HepG2 (cell line): ENCODE data around the gene PATL1. TPM values are rescaled to one million over a fixed set of nuclear protein-coding genes. Genes with fewer than 3 reads are reported as not detected.

Source experiments
- CSRNP1 ChIP-seq: sonication (generic); formaldehyde crosslinking; IDR thresholded peaks from 2 replicates; pipeline ENCODE4 v1.8.1; 2023; ENCODE audit warnings: mild to moderate bottlenecking, missing genetic modification reagents
- HNF1B ChIP-seq: sonication (generic); formaldehyde crosslinking; IDR thresholded peaks from 2 replicates; pipeline ENCODE4 v1.5.1; 2020; ENCODE audit warnings: mild to moderate bottlenecking, moderate library complexity, missing genetic modification reagents
- MXD4 ChIP-seq: IDR thresholded peaks from 2 replicates; pipeline ENCODE4 v1.6.1; 2016; ENCODE audit warnings: mild to moderate bottlenecking, missing biosample characterization, missing genetic modification reagents
- NFAT5 ChIP-seq: sonication (generic); formaldehyde crosslinking; IDR thresholded peaks from 2 replicates; pipeline ENCODE4 v1.4.0; 2020; ENCODE audit warnings: missing genetic modification reagents
- NR2F6 ChIP-seq, 2 experiments: IDR thresholded peaks; 2 replicates each; pipeline ENCODE4 v1.6.1; 2016; ENCODE audit warnings: antibody characterized with exemption in 1 of 2, mild to moderate bottlenecking in 1 of 2
- PHF20 ChIP-seq: sonication (generic); formaldehyde crosslinking; IDR thresholded peaks from 2 replicates; pipeline ENCODE4 v1.5.0; 2020; ENCODE audit warnings: mild to moderate bottlenecking, missing genetic modification reagents
- ZNF547 ChIP-seq: sonication (generic); formaldehyde crosslinking; IDR thresholded peaks from 2 replicates; pipeline ENCODE4 v1.5.1; 2020; ENCODE audit warnings: mild to moderate bottlenecking, missing genetic modification reagents
- polyA plus RNA-seq, 8 experiments: library from polyadenylated mRNA; depleted of rRNA in 3 of 8; stranded (reverse) in 7 of 8; unstranded in 1 of 8; fragments of >200 nt; fragmentation: Illumina TruSeq in 4 of 8; extraction: Trizol in 4 of 8; gene quantifications; 2 replicates each; pipeline versions ENCODE4 v1.2.1 to v1.2.3, GENCODE V29; 2011 to 2016; ENCODE audit warnings: low read depth in 4 of 8, missing spikeins in 1 of 8, mixed read lengths in 1 of 8; ENCODE audit not compliant: insufficient read depth in 1 of 8
- total RNA-seq, 5 experiments: library from RNA; depleted of rRNA; stranded (reverse); fragments of >200 nt; fragmentation: Illumina TruSeq; extraction: Trizol; gene quantifications; 2 replicates each; pipeline ENCODE4 v1.2.3, GENCODE V29; 2016; ENCODE audit warnings: low read depth in 1 of 5

PATL1 gene
- total and polyA plus RNA-seq, 2 of the 13 experiments (the other 11 are each of a cell fraction or from before 2014, with no cell fraction given): 12.9 to 26.8 TPM

GRCh38 chr11:59616396-59616982 is 52.3 kb downstream of the PATL1 start (continued):
- peak; percentile 43; the same call in 1 of the 2 replicates for TF ChIP-seq PHF20
- 0 out of 2 replicates have a peak, but pooled peaks have one; percentile 27 for TF ChIP-seq CSRNP1
- 0 out of 2 replicates have a peak, but pooled peaks have one; percentile 7 for TF ChIP-seq ZNF547
- no peak for TF ChIP-seq NR2F6 (IDR thresholded peaks at IDR 0.05)
- TF ChIP-seq NR2F6 (CRISPR knock-in tag; IDR thresholded peaks at IDR 0.05): peak; percentile 18; the same call in 1 of the 2 replicates
- TF ChIP-seq MXD4 (CRISPR knock-in tag): peak; percentile 31; the same call in 1 of the 2 replicates
- TF ChIP-seq HNF1B (CRISPR knock-in tag): 0 out of 2 replicates have a peak, but pooled peaks have one; percentile 39
- no peak for TF ChIP-seq NFAT5 (CRISPR knock-in tag)
